ENCODE data around the gene BCL3. TPM values are rescaled to one million over a fixed set of nuclear protein-coding genes. Genes with fewer than 3 reads are reported as not detected.
A peak's percentile ranks its signal among the peaks of the same experiment; 100 is the strongest.

The BCL3 gene
- total RNA-seq, 1 donor from 2014 or later: 67.6 TPM

DNA sequence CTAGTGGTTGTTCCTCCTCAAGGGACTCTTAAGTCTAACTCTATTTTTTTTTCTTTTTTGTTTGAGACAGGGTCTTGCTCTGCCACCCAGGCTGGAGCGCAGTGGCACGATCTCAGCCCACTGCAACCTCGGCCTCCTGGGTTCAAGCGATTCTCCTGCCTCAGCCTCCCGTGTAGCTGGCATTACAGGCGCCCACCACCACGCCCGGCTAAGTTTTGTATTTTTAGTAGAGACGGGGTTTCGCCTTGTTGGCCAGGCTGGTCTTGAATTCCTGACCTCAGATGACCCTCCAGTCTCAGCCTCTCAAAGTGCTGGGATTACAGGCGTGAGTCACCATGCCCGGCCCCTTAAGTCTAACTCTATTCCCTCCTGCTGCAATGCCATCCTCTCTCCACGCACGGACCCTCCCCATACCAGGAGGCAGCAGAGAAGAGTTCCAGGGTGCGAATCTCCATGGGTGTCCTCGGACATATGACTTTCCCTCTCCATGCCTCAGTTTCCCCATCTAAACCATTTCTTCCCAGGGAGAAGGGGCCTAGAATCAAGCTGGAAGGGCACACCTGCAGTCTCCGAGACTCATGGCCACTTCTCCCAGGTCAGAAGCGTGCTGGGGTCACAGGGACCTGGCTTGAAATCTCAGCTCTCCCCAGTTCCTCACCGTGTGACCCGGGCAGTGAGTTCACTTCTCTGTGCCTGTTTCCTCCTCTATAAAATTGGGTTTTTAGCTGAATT lies 6.0 kb upstream of the BCL3 start:
- no peak for ATAC-seq

DNA sequence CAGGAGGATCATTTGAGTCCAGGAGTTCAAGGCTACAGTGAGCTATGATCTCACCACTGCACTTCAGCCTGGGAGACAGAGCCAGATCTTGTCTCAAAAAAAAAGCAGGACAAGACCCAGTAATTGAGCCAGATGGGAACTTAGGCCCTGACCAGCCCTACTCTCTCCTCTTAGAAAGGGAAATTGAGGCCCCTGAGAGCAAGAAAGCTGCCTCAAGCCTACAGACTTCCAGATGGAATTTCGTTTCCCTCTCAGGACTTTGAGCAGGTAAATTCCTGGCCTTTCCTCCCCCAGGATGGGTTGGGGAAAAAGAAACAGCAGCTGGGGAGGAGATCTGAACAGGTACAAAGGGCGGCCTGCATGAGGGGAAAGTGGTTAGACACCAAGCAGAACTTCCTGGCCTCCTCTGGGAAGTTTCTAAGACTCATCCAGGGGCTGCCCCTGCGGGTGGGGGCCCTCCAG lies 3.6 kb upstream of the BCL3 start:
- no peak for ATAC-seq

DNA sequence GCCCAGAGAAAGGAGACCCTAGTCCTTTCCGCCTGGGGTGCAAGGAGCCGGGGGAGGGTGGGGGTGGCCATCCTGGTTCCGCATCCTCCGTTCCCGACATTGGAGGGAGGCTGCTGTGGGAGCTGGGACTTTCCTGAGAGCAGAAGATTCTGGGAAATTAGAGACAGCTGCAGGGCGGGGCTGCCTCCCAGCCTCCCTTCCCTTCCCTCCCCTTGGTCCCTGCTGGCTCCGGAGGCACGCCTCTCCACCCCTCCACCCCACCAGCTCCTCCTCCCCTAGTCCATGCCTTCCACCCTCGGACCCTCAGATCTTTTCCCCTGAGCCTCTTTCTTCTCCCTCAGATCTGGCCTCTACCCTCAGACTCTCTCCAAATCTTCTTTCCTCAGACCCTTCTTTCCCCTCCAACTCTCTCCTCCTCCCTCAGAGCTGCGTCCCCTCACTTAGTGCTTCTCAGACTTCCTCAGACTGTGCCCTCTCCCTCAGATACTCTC lies 3.1 kb upstream of the BCL3 start:
- no peak for ATAC-seq

DNA sequence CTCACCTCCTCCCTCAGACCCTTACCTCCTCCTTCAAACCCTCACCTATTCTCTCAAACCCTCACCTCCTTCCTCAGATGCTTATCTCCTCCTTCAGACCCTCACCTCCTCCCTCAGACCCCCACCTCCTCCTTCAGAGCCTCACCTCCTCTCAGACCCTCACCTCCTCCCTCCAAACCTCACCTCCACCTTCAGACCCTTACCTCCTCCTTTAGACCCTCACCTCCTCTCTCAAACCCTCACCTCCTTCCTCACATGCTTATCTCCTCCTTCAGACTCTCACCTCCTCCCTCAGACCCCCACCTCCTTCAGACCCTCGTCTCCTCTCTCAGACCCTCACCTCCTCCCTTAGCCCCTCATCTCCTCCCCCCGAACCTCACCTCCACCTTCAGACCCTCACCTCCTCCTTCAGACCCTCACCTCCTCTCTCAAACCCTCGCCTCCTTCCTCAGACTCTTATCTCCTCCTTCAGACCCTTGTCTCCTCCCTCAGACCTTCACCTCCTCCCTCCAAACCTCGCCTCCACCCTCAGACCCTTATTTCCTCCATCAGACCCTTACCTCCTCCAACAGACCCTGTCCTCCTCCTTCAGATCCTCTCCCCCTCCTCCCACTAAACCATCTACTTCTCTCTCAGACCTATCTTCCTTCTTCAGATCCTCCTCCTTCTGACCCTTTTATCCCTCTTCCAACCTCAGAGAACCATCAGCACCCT lies 2.5 kb upstream of the BCL3 start:
- ATAC-seq: no peak

DNA sequence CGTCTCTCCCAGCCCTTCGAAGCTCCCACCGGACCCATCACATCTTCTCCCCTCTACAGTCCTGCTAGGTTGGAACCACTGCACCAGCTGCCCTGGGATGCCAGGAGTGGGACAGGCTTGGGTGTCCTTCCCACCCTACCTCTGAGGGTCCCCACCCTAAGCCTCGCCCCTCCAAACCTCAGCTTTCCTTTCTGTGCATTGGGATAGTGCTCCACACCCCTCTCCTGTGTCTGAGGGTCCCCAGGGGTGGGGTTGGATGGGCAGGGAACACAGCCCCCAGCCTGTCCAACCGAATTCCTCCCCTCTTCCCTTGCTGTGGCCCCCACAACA lies 1.9 kb upstream of the BCL3 start:
- no peak for ATAC-seq

DNA sequence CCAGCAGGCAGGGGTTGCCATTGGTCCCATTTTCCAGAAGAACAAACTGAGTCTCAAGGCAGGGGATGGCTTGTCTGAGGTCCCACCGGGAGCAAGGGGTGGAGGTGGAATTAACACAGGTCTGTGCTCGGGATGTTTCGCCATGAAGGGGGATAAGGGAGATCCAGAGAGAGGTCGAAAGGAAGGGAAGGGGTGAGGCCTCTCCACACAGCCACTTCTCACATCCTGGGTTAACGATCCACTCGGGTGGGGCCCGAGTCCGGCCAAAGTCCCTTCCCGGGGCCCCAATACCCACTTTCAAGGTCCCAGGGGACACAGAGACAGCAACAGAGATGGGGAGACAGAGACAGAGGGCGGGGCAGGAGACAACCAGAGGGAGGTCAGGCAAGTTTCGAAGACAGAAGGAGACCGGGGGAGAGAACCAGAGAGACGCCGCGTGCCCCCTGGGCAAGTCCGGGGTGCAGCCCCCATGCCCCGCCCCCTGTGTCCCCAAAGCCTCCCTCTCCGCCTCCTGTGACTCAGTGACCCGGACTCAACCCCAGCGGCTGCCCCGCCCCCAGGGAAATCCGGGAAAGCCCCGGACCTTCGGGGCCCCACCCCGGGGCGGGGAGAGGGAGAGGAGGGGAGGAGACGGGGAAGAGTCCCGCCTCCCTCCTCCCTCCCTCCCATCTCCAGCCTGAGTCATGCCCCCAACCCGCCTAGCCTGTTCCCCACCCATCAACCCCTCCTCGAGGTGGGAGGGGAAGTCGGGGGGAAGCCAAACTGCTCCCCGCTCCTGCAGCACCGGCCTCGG lies 1.4 kb upstream of the BCL3 start:
- ATAC-seq: peak; percentile 93

DNA sequence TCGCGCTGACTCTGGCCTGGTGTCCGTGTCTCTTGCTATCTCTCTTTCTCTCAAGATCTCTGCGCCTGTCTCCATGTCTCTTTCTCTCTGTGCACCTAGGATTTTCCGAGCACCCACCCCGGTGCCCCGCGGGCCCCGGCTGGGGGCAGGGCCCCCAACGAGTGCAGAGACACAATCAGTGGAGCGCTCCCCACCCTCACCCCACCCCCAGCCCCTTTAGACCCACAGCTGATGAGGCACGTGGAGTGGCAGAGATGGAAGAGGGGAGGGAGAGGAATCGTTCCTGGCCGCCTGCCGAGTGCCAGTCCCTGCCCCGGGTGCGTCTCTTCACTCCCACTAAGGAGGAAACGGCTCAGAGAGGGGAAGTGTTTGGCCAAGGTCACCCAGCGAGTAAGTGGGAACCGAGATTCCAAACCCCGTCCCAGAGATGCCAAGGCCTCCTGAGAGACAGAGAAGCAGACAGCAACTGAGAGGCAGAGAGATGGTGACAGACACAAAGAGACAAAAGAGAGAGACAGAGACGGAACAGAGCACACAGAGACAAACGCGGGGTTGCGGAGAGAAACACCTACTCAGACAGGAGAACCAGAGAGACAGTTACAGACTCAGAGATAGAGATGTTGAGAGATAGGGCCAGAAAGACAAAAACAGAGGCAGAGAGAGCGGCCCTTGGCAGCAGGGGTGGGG lies 626 bp upstream of the BCL3 start:
- peak; percentile 36 for ATAC-seq

DNA sequence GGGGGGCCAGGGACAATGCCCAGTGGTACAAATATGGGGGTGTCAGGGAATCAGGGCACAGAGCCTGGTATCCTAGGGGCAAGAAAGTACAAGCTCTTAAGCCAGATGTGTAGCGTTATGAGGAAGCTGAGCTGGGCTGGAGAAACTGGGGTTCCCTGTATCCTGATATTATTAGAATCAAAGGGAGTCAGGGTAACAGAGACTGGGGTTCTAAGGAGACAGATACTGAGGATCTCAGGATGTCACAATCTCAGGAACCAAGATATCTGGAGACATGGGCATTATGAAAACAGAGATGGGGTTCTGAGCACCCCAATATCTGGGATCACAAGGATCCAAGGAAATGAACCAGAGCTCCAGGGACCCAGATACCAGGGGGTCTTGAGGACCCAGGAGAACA lies 784 bp downstream of the BCL3 start:
- no peak for ATAC-seq

DNA sequence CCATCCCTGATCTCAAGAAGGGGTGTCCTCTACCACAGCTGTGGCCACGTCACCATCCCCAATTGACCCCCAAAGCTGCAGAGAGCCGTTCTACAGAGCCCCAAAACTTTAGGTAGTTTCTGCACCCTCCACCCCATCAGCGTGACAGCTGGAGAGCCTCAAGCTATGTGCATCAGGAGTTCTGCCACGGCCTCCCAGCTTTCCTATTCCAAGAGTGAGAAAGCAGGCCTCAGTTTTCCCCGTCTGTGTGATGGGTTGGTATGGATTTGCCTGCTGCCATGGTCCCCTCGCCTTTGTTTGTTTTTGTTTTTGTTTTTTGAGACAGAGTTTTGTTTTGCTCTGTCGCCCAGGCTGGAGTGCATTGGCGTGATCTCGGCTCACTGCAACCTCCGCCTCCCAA lies 1.5 kb downstream of the BCL3 start:
- no peak for ATAC-seq

DNA sequence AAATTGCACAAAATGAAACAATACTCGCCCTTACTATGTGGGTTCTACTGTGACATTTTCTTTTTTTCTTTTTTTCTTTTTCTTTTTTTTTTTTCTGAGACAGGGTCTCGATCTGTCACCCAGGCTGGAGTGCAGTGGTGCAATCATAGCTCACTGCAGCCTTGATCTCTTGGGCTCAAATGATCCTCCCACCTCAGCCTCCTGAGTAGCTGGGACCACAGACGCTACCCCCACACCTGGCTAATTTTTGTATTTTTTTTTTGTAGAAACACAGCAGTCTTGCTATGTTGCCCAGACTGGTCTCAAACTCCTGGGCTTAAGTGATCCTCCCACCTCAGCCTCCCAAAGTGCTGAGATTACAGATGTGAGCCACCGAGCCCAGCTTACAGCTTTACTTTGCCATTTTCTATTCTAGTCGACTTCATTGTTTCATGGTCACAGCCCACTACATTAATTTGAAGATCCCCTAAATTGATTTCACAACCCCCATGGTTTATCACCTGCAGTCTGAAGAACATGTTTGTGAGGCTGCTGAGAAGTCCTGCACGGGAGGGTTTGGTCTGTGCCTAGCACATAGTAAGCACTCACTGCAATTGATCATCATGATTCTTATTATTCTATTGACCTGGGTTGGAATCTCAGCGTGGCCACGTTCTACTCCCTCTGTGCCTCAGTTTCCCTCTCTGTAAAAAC lies 3.8 kb downstream of the BCL3 start:
- no peak for ATAC-seq

DNA sequence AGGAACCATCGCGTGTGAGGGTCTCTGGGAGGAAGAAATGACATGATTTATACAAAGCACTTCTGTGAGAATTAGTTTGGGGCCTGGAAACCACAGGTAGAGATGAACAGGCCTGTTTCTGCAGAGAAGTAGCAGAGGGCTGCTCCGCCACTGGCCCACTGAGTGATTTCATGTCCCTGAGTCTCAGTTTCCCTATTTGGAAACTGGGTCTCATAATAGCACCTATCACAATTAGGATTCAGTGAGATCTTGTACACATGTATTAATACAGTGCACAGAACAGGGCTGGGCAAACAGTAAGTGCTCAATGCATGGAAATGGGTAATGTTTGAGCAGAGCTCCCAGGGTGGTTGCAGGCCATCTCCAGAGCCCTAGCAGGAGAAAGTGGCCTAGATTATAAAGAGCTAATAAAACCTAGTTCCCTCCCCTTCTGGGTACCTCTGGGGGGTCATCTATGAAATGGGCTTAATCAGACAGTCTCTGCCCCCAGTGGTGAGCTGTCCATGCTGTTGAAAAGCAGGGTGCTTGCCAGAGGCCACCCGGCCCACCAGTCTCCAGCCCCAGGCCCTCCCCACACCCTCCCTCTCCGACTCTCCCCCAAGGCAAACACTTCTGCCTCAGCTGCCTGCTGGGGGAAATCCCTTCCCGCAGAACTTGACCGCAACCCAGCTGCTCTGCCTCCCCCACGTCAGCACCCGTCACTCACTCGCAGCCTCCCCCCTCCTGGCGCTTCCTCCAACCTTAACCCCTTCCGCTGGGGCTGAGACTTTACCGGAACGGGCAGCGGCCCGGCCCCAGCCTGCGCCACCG lies 4.5 kb downstream of the BCL3 start:
- ATAC-seq: peak; percentile 72

DNA sequence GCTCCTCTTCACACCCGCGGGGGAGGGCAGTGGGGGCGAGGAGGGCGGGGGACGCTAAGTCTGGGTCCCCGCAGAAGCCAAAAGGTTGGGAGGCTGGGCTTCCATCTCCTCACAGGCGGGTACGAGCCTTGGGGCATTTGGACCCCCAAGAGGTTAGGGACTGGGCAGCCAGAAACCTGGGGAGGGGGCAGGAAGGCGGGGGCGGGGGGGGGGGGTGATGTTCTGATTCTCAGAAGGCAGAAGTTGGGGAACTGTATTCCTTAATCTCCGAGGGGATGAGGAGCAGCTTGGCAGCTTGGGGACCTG lies 5.1 kb downstream of the BCL3 start:
- no peak for ATAC-seq

DNA sequence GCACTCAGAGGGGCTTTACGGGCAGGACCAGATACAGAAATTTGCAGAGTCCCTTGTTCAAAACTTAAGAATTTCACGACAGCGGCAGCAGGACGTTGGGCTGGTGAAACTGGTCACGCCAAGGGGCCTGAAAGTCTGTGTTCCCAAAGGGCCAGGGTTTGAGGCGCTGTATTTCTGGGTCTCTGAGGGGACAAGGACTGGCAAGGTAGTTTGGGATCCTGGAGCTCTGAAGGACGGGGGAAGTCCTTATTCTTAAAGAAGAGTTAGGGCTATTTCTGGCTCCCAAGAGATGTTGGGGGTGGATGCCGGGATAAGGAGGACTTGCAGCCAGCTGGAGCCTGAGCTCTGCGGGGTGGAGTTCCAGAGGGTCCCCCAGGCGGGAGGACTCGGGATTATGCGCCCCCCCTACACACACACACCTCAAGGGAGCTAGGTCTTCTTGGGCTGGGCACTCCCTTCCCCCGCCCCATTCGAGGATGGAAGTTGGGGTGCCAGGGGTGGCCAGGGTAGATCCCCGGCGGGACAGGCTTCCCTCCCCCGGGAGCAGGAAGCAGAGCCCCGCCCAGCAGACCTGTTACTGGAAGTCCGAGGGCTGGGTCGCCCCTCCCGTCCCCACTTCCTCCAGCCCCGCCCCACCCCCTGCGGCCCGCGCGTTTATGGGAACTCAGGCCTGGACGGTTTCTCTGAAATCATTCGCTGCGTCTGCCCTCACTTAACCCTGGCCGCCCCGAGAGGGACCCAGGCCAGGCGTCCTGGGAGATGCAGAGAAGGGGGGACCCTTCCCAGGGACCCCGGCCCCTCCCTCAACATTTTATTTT lies 5.6 kb downstream of the BCL3 start:
- peak; percentile 83 for ATAC-seq

DNA sequence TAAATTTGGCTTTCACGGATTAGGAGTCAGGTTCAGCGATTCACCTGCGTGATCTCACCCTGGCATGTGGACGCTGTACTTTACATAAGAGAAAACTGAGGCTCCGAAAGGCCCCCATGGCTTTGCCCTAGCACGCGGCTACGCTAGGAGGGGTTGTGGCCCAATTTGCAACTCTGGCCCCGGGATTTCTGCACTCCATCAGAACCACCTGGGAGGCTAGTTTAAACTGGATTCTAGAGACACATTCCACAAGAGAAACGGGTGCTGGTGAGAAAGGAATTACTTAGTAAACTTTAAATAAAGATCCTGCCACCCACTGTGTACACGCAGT lies 6.2 kb downstream of the BCL3 start:
- no peak for ATAC-seq

DNA sequence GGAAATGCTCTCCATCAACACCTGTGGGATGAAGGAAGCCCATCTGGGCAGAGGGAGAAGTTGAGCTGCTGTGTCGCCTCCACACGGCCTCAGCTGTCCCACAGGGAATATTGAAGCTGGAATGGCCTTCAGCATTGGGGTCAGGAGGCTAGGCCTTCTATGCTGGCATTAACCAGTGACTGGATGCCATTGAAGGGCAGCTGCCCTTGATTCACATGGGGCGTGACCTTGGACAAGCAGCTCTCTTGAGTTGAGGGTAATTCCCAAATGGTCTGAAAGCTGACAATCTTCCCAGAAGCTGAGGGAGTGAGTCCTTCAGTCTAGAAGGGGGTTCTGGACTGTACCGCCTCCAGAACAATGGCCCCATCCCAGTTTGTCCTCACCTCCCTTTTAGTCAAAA lies 6.7 kb downstream of the BCL3 start:
- ATAC-seq: no peak

DNA sequence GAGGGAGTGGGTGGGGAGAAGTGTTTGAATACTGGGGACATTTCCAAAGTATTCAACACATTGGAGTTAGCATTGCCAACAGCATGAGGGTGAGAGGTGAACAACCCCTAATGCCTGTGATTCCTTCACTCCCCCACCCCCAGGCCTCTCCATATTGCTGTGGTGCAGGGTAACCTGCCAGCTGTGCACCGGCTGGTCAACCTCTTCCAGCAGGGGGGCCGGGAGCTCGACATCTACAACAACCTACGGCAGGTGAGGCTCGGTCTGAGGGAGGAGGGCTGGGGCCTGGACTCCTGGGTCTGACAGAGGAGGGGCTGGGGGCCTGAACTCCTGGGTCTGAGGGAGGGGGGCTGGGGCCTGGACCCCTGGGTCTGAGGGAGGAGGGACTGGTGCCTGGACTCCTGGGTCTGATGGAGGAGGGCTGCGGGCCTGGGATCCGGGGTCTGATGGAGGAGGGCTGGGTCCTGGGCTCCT lies 7.6 kb downstream of the BCL3 start:
- ATAC-seq: no peak

DNA sequence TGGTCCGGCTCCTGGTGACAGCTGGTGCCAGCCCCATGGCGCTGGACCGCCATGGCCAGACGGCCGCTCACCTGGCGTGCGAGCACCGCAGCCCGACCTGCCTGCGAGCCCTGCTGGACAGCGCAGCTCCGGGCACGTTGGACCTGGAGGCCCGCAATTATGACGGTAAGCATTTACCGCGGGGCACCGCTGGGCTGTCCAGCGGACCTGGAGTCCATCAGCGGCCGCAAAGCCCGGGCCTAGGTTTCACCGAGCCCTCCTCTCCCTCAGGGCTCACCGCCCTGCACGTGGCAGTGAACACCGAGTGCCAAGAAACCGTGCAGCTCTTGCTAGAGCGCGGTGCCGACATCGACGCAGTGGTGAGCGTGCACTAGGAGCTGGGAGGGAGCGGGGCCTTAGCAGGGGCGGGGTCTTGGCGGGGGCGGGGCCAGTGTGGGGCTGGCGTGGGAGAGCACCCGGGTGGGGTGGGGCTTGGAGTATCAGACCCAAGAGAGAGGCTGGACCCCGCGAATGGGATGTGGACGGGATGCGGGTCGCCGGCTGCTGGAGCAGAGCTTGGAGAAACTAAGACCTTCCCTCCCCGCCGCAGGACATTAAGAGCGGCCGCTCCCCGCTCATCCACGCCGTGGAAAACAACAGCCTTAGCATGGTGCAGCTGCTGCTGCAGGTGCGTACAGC lies 8.7 kb downstream of the BCL3 start:
- no peak for ATAC-seq

DNA sequence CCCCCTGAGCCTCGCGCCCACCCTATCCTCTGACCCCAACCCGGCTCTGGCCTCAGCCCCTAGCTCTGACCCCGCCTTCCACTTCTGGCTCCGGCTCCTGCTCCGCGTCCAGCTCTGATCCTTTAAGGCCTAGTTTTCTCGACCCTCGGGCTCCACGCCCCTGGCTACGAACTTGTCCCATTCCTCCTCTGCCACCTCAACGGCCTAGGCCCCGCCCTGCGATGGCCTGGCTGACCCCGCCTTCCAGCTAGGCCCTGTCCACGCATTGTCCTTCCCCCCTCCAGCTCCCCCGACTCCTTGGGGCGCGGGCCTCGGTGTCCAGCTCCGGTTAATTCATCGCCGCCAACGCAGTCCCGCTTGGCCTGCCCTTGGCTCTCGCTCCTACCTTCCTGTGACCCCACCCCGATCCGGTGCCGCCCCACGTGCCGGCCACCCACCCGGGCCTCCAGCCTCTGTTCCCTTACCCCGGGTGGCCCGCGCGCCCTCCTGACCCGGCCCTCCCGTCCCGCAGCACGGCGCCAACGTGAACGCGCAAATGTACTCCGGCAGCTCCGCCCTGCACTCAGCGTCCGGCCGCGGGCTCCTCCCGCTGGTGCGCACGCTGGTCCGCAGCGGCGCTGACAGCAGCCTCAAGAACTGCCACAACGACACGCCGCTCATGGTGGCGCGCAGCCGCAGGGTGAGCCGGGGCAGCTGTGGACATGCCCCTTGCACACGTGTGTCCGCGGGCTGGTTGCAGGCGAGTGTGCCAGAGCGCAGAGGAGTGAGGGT lies 9.4 kb downstream of the BCL3 start:
- ATAC-seq: no peak

DNA sequence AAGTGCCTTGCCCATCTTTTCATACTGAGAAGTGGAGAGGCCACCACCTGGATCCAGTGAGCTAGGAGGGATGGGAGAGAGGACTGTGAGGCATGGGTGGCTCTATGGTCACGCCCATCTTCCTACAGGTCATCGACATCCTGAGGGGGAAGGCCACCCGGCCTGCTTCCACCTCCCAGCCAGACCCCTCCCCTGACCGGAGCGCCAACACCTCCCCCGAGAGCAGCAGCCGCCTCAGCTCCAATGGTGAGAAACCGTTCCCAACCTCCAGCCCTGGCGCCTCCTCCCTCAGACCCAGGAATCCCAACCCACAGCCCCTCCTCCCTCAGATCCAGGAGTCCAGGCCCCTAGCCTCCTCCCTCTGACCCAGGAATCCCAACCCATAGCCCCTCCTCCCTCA lies 10.1 kb downstream of the BCL3 start:
- ATAC-seq: no peak

Data from esophagus mucosa (tissue), 1 donor.